Retina (tissue), 1 donor: ENCODE measurements around the gene HADHA.

Experiments used
- DNase-seq: peaks from one replicate; pipeline ENCODE4 v3.0.0-alpha.2; 2016

The HADHA gene

DNA sequence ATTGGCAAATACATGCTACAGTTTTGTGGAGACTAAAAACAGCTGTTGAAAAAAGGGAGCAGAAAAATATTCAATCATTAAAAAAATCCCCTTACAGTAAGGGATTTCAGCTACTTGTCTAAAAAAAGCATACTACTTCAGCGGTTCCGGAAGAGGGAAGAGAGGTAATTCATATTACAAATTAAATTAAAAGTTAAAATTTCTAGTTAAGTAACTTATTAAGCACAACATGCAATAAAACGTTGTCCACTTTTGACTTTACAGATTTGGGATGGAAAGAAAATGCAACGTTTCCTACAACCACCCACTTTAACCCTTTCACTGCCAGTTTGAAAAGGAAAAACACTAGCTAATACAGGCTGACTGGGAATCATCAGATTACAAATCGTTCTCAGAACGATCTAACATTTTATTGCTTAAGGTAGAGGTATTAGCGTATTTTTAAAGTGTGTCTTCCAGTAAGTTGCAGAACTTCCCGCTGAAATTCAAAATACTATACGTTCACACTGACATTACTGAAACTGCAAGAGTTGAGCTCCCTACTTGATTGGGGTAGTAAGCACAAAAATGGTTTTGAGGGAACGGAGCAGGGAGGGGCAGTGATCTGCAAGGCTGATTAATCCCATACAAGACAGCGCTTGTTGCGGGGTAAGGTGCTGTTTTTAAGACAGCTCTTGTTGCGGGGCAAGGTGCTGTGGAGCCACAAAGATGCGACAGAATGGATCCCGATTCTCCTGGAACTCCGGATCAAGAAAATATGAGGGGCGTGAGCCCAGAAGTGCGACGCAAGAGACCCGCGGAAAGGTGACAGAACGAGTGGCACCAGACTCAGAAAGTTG is 743 bp downstream of the HADHA start:
- no peak for DNase-seq

DNA sequence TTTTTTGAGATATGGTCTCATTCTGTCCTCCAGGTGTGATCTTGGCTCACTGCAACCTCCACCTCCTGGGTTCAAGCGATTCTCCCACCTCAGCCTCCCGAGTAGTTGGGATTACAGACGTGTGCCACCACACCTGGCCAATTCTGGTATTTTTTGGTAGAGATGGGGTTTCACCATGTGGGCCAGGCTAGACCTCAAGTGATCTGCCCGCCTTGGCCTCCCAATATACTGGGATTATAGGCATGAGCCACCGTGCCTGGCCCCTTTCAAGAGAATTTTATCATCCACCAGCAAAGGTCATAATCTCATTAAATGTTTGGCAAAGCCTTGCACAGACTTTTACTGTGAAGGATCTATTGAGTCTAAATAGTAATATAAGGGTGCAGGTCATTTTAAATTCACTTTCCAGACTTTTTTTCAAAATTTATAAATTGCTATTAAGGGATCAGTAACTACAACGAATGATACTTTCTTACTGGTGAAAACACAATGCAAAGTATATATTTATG is 2.5 kb downstream of the HADHA start:
- no peak for DNase-seq

DNA sequence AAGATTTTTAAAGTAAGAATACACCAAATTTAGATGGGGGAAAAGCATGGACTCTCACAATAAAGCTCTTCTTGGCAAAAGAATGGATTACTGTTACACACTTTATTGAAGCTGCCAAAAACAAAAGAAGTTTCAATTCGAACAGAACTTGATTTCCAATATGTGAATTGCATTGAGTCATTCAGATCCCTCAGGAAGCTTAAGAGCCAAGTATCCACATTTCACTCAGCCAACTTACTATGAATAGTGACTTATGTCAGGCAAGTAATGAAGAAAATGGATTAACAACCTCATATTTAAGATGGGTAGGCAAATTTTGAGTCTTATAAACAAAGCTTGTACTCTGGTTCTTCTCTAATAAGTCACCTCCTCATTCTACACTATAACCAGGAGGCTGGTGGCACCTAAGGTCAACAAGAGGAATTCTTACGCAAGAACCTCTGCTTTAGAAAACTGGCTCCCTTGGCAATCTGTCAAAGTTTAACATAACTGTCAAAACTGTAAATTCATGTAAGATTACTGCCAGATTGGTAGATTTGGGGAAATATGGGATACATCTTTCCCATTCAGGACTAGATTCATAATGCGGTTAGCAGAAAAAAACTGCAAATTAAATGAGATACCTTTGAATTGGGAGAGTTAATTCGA is 6.0 kb downstream of the HADHA start:
- DNase-seq: no peak

GRCh38 chr2:26237868-26238267 is 6.6 kb downstream of the HADHA start:
- no peak for DNase-seq

- DNase-seq: no peak
Observed at GRCh38 chr2:26235089-26235488, 9.3 kb downstream of the HADHA start.

GRCh38 chr2:26230806-26231205 is 13.6 kb downstream of the HADHA start:
- DNase-seq: no peak

DNA sequence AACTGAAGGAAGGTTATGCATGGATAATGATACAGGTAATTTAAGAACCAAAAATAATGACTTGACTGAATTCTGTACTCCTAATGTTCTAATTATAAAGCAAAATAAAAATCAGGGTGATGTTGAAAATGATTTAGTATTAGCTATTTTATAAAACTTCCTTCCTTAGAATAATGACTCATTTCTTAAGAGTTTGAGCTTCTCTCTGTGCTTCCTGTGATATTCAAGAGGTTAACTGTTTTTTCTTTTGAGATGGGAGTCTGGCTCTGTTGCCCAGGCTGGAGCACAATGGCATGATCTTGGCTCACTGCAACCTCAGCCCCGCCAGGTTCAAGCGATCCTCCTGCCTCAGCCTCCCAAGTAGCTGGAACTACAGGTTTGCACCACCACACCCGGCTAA is 14.8 kb downstream of the HADHA start:
- DNase-seq: no peak

GRCh38 chr2:26224095-26224494 is 20.3 kb downstream of the HADHA start:
- DNase-seq: no peak

DNA sequence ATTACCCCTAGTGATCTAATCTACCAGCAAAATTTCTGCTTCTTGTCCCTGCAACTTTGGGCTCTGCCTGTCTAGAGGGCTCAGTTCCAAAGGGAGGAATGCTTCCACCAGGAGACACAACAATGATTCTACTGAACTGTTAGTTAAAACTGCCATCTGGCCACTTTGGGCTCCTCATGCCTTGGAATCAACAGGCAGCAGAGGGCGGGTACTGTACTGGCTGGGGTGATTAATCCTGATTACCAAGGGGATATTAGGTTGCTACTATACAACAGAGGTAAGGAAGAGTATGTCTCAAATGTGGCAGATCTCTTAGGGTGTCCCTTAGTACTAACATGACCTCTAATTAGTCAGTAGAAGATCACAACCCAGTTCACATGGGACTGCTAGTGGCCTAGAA is 21.4 kb downstream of the HADHA start:
- no peak for DNase-seq

- DNase-seq: no peak
Observed at GRCh38 chr2:26217720-26218119, 26.7 kb downstream of the HADHA start.

DNA sequence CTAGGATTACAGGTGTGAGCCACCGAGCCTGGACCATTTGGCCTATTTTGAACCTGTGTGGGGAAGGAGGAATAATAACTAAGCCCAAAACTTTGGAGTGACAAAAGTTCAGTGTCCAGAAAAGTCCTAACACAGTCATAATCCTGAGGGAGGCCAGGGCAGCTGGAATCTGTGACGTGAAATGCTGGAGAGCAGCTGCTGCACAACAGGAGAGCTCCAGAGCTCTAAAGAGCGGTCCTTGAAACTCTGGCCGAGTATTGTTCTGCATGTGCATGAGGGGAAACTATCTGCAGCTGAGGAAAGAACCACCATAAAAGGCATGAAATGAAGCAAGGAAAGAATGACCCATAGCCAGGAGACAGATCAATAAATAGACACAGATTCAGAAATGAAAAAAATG is 27.8 kb downstream of the HADHA start:
- DNase-seq: no peak

DNA sequence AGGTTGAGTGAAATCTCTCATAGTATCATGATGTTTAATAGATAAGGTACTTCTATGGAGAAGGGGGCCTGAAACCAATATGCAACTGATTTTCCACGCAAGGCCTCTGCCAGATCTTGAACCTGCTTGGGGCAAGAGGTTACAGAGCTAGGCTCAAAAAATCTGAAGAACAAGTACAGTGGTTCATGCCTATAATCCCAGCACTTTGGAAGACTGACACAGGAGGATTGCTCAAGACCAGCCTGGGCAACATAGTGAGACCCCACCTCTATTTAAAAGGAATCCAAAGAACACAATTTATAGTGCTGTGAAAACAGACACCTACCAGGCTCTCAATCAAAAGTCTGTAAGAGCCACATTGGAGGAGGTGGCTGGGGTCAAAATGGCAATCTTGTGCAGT is 28.6 kb downstream of the HADHA start:
- DNase-seq: no peak

DNA sequence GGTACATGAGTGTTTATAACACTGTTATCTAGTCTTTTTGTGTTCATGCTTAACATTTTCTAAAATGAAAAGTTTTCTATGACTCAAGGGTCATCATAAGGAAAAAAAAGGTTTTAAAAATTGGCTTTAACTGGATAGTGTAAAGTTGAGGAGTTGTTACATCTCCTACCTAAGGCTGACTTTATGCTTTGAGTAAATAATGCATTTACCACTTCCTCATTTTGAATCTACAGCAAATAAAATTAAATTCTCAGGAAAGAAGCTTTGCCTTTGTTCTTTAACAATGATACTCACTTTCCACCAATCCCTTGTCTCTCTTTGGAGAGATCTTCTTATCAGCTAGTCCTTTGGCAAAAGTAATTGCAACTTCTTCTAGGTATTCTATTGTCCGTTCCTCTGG is 29.7 kb downstream of the HADHA start:
- no peak for DNase-seq

DNA sequence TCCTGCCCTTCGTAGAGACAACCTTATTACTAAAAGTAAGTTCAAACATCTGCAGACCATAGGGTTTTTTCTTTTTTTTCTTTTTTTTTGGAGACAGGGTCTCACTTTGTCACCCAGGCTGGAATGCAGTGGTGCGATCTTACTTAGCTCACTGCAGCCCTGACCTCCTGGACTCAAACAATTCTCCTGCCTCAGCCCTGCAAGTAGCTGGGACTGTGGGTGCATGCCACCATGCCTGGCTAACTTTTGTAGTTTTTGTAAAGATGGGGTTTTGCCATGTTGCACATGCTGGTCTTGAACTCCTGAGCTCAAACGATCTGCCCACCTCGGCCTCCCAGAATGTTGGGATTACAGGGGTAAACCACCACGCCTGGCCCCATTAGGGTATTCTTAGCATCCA is 32.4 kb downstream of the HADHA start:
- DNase-seq: no peak

GRCh38 chr2:26203906-26204305 is 40.5 kb downstream of the HADHA start:
- DNase-seq: no peak

DNA sequence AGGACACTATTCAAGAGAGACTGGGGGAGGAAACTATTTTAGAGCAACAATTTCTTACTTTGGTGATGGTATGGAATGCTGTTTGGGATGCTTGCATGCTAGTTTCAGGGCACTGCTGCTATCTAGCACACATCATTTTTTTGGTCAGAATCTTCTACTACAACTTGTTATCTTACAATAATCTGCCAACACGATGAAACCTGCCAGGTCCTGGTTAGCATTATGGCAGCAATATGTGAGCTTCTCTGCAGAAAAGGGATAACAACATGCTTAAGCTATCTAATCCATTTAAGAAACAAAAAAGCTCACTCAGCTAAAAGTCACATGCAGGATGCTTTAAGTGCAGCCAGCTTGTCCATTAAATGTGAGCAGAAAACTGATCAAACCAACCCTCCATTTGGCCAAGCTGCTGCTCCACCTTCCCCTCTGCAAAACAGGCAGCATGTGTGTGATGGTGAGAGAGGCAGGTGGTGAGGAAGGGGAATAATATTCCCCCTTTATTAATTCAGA is 41.4 kb downstream of the HADHA start:
- no peak for DNase-seq

DNA sequence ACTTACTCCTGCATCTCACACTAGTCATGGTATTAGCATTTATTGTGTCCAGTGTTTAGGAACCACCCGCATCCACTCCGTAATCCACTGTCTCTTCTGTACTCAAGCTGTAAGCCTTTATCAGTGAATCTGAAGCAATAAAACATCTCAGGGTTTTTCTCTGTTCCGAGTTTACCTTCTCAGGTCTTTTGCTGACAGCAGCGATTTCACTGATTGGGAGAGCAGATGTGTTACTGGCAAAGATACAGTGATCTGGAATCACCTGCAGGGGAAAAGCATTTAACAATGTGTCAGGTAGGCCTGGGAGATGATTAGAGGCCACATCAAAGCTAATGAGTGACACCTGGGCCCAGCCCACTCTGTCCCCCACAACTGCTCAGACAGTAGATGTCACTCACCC is 46.9 kb downstream of the HADHA start:
- DNase-seq: no peak

GRCh38 chr2:26196683-26197418 is 47.6 kb downstream of the HADHA start:
- DNase-seq: no peak

DNA sequence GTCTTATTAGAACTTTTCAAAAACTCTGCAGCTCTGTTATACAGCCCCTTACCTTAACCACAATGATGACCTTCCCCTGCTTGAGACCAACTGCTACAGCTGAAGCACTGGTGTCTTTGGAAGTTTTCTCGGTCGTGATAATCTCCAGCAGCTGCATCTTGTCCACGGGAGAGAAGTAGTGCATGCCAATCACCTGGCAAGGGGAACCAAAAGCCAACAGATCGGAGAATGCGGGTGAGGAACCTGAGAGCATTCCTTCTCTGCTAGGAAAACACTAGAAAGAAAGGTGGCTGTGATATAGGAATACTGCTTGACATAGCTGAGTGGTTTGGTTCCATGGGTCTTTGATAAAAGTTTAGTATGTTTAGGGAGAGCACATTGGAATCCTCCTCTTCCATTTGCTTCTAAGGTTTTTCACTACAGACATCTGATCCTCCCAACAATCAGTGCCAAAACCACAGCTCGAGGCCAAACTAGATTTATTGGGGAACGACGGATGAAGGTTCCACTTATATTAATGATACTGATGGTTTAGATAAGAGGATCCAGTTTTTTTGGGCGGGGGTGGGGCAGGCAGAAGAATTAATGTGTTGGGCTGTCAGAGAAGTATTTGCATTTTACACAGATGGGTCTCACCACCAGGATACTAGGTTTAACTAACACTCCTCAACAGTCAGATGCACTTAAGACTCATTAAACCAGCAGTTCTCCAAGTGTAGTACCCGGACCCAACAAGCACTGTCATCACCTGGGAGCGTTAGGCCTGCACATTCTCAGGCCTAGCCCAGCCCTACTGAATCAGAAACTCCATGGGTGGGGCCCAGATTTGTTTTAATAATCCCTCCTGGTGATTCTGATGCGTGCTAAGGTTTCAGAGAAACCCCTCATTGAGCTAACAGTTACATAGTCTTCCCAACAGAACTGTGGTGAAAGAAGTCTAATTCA is 49.1 kb downstream of the HADHA start:
- no peak for DNase-seq

DNA sequence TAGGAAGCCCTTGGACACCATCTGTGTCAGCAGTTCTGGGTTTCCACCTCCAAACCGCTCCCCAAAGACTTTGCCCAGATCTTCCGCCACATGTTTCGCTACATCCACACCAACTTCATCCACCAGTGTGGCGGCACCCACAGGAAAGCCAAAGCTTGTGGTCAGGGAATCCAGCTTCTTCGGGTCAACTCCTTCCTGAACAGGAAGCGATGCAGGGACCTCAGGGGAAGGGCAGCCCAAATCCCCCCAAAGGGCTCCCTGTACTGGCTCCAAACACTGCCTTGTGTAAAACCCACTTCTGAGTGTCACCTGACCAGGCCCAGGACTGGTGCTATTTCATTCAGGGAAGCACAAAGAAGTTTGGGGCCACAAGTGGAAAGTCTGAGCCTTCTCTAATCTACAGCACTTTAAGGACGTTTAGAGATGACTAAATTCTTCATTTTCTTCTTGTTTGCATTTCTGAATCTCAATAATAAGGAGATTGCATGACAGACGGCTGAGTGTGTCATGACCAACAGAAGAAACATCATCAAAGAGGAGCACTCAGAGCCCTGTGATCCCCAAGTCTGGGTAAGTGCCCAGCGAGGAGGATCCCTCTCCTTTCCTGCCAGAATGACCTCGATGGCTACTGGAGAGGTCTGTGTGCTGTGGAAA is 50.7 kb downstream of the HADHA start:
- no peak for DNase-seq

GRCh38 chr2:26191316-26192159 is 52.9 kb downstream of the HADHA start:
- DNase-seq: no peak
